ENCODE measurements around the gene LPIN2.

Gene LPIN2

GRCh38 chr18:2979871-2980790 is 32.8 kb downstream of the LPIN2 start:
- DNase-seq: no peak

GRCh38 chr18:2979129-2979528 is 33.8 kb downstream of the LPIN2 start:
- no peak for DNase-seq

- DNase-seq: no peak
Measured at GRCh38 chr18:2978661-2979106, 34.3 kb downstream of the LPIN2 start.

- no peak for DNase-seq
Measured at GRCh38 chr18:2978208-2978607, 34.7 kb downstream of the LPIN2 start.

GRCh38 chr18:2976218-2977132 is 36.5 kb downstream of the LPIN2 start:
- no peak for DNase-seq

GRCh38 chr18:2974731-2975130 is 38.2 kb downstream of the LPIN2 start:
- DNase-seq: no peak

- DNase-seq: no peak
Measured at GRCh38 chr18:2971741-2972552, 41.0 kb downstream of the LPIN2 start.

- DNase-seq: no peak
Measured at GRCh38 chr18:2970772-2971659, 41.9 kb downstream of the LPIN2 start.

GRCh38 chr18:2970344-2970743 is 42.6 kb downstream of the LPIN2 start:
- no peak for DNase-seq

GRCh38 chr18:2969695-2970094 is 43.2 kb downstream of the LPIN2 start:
- DNase-seq: no peak

- no peak for DNase-seq
Measured at GRCh38 chr18:2968606-2969005, 44.3 kb downstream of the LPIN2 start.

- DNase-seq: no peak
Measured at GRCh38 chr18:2967820-2968219, 45.1 kb downstream of the LPIN2 start.

GRCh38 chr18:2967357-2967756 is 45.6 kb downstream of the LPIN2 start:
- no peak for DNase-seq

- no peak for DNase-seq
Measured at GRCh38 chr18:2966560-2966959, 46.4 kb downstream of the LPIN2 start.

- DNase-seq: no peak
Measured at GRCh38 chr18:2965797-2966196, 47.1 kb downstream of the LPIN2 start.

GRCh38 chr18:2964361-2965010 is 48.5 kb downstream of the LPIN2 start:
- DNase-seq: no peak
